A172 (cell line): ENCODE results near the gene TMX4. TPM values are rescaled to one million over a fixed set of nuclear protein-coding genes. Genes with fewer than 3 reads are reported as not detected.

Experiments
- DNase-seq: peaks from one replicate; pipeline ENCODE4 v3.0.0-alpha.2; 2015; ENCODE audit warnings: low spot score
- total RNA-seq: library from RNA; depleted of rRNA; stranded (reverse); fragments of >200 nt; shearing (Covaris generic); gene quantifications from 2 replicates; pipeline ENCODE4 v1.2.3, GENCODE V29; 2014

Gene TMX4
- total RNA-seq, 1 experiment from 2014 or later: 26.7 TPM

GRCh38 chr20:8018958-8019245, 659 bp downstream of the TMX4 start:
- DNase-seq: peak; percentile 36

- no peak for DNase-seq
These were observed 6.8 kb downstream of the TMX4 start for GRCh38 chr20:8012724-8013123.

- DNase-seq: no peak
These were observed 10.8 kb downstream of the TMX4 start for GRCh38 chr20:8008733-8009132.

- no peak for DNase-seq
These were observed 12.1 kb downstream of the TMX4 start for GRCh38 chr20:8007490-8007889.

GRCh38 chr20:8005575-8006366, 13.8 kb downstream of the TMX4 start:
- DNase-seq: no peak

GRCh38 chr20:8005033-8005432, 14.5 kb downstream of the TMX4 start:
- no peak for DNase-seq

GRCh38 chr20:8002056-8002455, 17.5 kb downstream of the TMX4 start:
- DNase-seq: no peak

GRCh38 chr20:8000796-8001195, 18.8 kb downstream of the TMX4 start:
- no peak for DNase-seq

GRCh38 chr20:7996898-7997297, 22.7 kb downstream of the TMX4 start:
- DNase-seq: no peak

- no peak for DNase-seq
These were observed 24.8 kb downstream of the TMX4 start for GRCh38 chr20:7994809-7995208.

- DNase-seq: no peak
These were observed 25.9 kb downstream of the TMX4 start for GRCh38 chr20:7993703-7994102.

GRCh38 chr20:7993238-7993637, 26.3 kb downstream of the TMX4 start:
- no peak for DNase-seq

GRCh38 chr20:7990385-7990784, 29.2 kb downstream of the TMX4 start:
- no peak for DNase-seq

- DNase-seq: no peak
These were observed 30.2 kb downstream of the TMX4 start for GRCh38 chr20:7989379-7989778.

- no peak for DNase-seq
These were observed 33.6 kb downstream of the TMX4 start for GRCh38 chr20:7985916-7986315.

- DNase-seq: no peak
These were observed 35.4 kb downstream of the TMX4 start for GRCh38 chr20:7984192-7984591.

- DNase-seq: no peak
These were observed 38.2 kb downstream of the TMX4 start for GRCh38 chr20:7981374-7981773.

GRCh38 chr20:7980332-7981046, 39.1 kb downstream of the TMX4 start:
- DNase-seq: peak; percentile 6

GRCh38 chr20:7977709-7978108, 41.9 kb downstream of the TMX4 start:
- no peak for DNase-seq

GRCh38 chr20:7975851-7976414, 43.6 kb downstream of the TMX4 start:
- no peak for DNase-seq

GRCh38 chr20:7974785-7975435, 44.7 kb downstream of the TMX4 start:
- no peak for DNase-seq

GRCh38 chr20:7971536-7972280, 47.9 kb downstream of the TMX4 start:
- no peak for DNase-seq
